NCI-H1436 (cell line): ENCODE measurements around the gene IL23R.

Experiments used
- DNase-seq: peaks from one replicate; lab custom pipeline; 2025; lab: John Stamatoyannopoulos, UW

The IL23R gene

DNA sequence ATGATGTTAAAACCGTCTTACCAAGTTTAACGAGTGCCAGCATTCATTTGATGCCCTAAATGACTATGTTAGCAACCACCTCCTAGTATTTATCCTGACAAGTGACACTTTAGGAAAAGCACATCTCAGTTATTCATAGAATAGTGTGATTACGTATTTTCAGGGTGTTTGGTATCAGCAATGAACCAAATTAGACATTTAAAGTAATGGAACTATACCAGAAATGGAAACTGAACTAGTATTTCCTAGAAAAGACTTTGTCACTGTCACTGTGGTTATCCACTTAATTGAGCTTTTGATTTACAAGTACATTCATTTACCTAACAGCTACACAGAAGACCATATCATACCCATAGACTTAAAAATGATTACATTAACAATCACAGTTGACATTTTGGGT is 137.8 kb downstream of the IL23R start:
- DNase-seq, result no peak

DNA sequence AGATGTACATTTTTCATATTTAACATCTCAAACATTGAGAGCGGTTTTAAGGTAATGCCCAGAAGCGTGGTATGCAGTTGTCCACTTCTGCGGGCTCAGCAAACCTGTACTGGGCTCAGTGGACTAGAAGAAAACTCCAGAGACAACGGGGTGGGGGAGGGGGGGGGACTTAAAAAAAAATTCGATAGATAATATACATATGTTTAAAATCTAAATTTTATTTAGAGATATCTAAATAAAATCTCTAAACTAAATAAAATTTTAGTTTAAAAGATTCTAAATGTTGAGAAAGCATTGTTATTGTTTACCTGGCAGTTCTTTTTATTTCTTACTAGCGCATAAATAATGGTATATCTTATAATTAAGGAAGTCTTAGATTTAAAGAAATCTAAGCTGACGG is 140.3 kb downstream of the IL23R start:
- DNase-seq, result no peak

DNA sequence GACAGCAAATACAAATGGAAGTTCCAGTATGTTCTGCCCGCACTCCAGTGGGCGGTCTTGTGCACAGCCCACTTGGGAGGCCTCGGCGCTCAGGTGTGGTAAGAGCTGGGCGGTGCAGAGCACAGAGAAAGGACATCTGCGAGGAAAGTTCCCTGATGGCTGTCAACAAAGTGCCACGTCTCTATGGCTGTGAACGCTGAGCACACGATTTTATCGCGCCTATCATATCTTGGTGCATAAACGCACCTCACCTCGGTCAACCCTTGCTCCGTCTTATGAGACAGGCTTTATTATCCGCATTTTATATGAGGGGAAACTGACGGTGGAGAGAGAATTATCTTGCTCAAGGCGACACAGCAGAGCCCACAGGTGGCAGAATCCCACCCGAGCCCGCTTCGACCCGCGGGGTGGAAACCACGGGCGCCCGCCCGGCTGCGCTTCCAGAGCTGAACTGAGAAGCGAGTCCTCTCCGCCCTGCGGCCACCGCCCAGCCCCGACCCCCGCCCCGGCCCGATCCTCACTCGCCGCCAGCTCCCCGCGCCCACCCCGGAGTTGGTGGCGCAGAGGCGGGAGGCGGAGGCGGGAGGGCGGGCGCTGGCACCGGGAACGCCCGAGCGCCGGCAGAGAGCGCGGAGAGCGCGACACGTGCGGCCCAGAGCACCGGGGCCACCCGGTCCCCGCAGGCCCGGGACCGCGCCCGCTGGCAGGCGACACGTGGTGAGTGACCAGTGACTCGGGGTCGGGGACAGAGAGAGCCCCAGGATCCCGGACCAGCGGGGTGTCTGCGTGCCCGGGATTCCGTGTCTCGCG is 141.2 kb downstream of the IL23R start, which contains the start of gene IL12RB2:
Gene IL12RB2 (plus strand): TSS at position 623 of the 810 bp plus-strand sequence. CDS start 12,496 bp downstream, outside the sequence.
- peak; percentile 1 for DNase-seq

DNA sequence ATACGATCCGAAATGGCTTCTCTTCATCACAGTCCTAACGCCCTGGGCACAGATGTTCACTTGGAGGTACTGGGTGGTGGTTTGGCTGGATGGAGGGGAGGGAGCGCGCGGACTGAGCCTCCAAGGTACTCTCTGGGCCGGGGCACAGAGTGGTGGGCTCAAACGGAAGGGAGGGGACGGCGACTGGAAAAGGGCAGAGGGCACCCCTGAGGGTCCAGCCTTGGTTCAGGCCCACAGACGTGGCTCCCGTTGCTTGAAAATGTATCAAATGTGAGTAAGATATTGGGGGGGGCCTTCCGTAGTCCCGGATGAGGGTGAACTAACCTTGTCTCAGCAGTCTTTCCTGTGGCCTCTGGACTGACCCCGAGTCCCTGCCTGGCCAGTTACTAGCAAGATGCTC is 141.9 kb downstream of the IL23R start:
- no peak for DNase-seq
